ENCODE data around the gene RAB40C. TPM values are rescaled to one million over a fixed set of nuclear protein-coding genes. Genes with fewer than 3 reads are reported as not detected.

Gene RAB40C
- total and polyA plus RNA-seq, 10 of the 15 experiments (the other 5 are each of a cell fraction or from before 2014, with no cell fraction given): 0.06 to 12.8 (median 4.6) TPM

- Histone ChIP-seq H3K9ac (ENCODE audit: control insufficient read depth, insufficient read depth, low read length) (peak overlapping the region; percentile 85), H3K4me3 (peak overlapping the region; percentile 88; the same call in 1 of the 2 replicates), H4K20me1 (ENCODE audit: control insufficient read depth, insufficient read depth) (no peaks in the 10 kb centered on the region), H3K36me3 (ENCODE audit: control insufficient read depth in 2 of 2, insufficient read depth in 2 of 2, low read length in 1 of 2) (peaks cover 0 to 4% of the 10 kb centered on the region in 2 experiments; a peak in 3 of 4 replicates), H3K27me3 (replicated peaks in 1 of 2; ENCODE audit: control insufficient read depth in 2 of 2, insufficient read depth in 2 of 2, low read length in 1 of 2) (no peaks in the 10 kb centered on the region), H3K79me2 (ENCODE audit: control insufficient read depth, insufficient read depth, low read length) (peaks cover 14% of the 10 kb centered on the region), H3K27ac (ENCODE audit: control insufficient read depth, insufficient read depth) (no peak overlapping the region), H2AFZ (ENCODE audit: control insufficient read depth, low read depth, low read length) (no peak overlapping the region), H3K4me1 (ENCODE audit: control insufficient read depth, insufficient read depth, low read length) (peaks cover 13% of the 10 kb centered on the region), H3K9me3 (replicated peaks; ENCODE audit: control insufficient read depth, insufficient read depth, low read length) (no peaks in the 10 kb centered on the region), H3K4me2 (ENCODE audit: control insufficient read depth, insufficient read depth) (peak overlapping the region; percentile 91)
- no TSS peak for BruUV-seq (replicated peaks)
- ChIA-PET SMC1A (ENCODE audit: uncharacterized antibody, unreplicated experiment) (no interaction called here), POLR2A (no interaction called here), RAD21 (ENCODE audit: unreplicated experiment) (no interaction called here), CTCF (no interaction called here)
- WGBS (ENCODE audit: insufficient coverage, insufficient replicate concordance, low lambda C conversion rate, missing lambda C conversion rate): 78% methylated on average over 5 of the region's 7 CpGs
- no peak for ATAC-seq
- no peak for DNase-seq (ENCODE audit: low read depth, low spot score)
- FAIRE-seq: no peak
- TF ChIP-seq SUZ12 (IDR thresholded peaks at IDR 0.05; ENCODE audit: unreplicated experiment) (no peak), HDAC6 (IDR thresholded peaks at IDR 0.05; ENCODE audit: unreplicated experiment) (no peak), HDAC2 (IDR thresholded peaks at IDR 0.05) (no peak), CEBPZ (IDR thresholded peaks at IDR 0.05; ENCODE audit: low read depth, low read length) (no peak), CEBPB (IDR thresholded peaks at IDR 0.05; ENCODE audit: borderline replicate concordance in 1 of 2, low read depth in 2 of 2, low read length in 2 of 2) (no peak), MTA3 (IDR thresholded peaks at IDR 0.05; ENCODE audit: borderline replicate concordance, low read length) (no peak), HDGF (IDR thresholded peaks at IDR 0.05) (no peak), RCOR1 (conservative IDR thresholded peaks at IDR 0.05; ENCODE audit: low read depth, low read length) (no peak), KLF5 (IDR thresholded peaks at IDR 0.05; ENCODE audit: partially characterized antibody) (no peak), E2F4 (IDR thresholded peaks at IDR 0.05; ENCODE audit: low read depth, low read length) (no peak), ATF3 (IDR thresholded peaks at IDR 0.05; ENCODE audit: borderline replicate concordance, extremely low read depth, low read depth, low read length) (no peak), IRF5 (IDR thresholded peaks at IDR 0.05; ENCODE audit: borderline replicate concordance) (no peak), ESRRA (IDR thresholded peaks at IDR 0.05; ENCODE audit: low read length) (no peak), IKZF2 (IDR thresholded peaks at IDR 0.05) (no peak)
- intact Hi-C loops (cut with micrococcal nuclease; ENCODE audit: unreplicated experiment): loop anchor here (5.0 kb wide), 2 partner anchors 47 to 108 kb away; partner anchors contain the start of genes CAPN15, JMJD8 and STUB1
- in situ Hi-C loops (cut with MboI): no loop called here
Observed at GRCh38 chr16:634996-635395, 45.1 kb downstream of the RAB40C start.
